Stimulated activated CD4-positive, alpha-beta T cell treated with anti-CD3 and anti-CD28 coated beads, Interleukin-15, amount 100 ng/mL, for 1 hour (primary cell): ENCODE results near the gene OCLN.
"Not testable (repeated sequence)": the region's sequence is repeated elsewhere in the genome, so short reads cannot be mapped to it uniquely, and the experiment has no call there.

ENCODE experiments used
- DNase-seq, 2 donors: peaks; one replicate each; pipeline ENCODE4 v3.0.0-alpha.2; 2020; ENCODE audit warnings: low read depth in 1 of 2, low spot score in 1 of 2

OCLN gene

GRCh38 chr5:69492391-69492922 lies at the start of gene OCLN:
OCLN (plus strand) TSS chr5:69492790; CDS start chr5:69504245, 11,455 bp downstream.
- no peak for DNase-seq

GRCh38 chr5:69444127-69444754 lies 48.3 kb upstream of the OCLN start:
- DNase-seq, result no peak

GRCh38 chr5:69449511-69449910 lies 43.1 kb upstream of the OCLN start:
- DNase-seq, result no peak

- DNase-seq, result no peak
Observed at GRCh38 chr5:69450116-69450515, 42.5 kb upstream of the OCLN start.

GRCh38 chr5:69450527-69450926 lies 42.1 kb upstream of the OCLN start:
- not testable (repeated sequence) for DNase-seq

- no peak for DNase-seq
Observed at GRCh38 chr5:69451941-69452647, 40.5 kb upstream of the OCLN start.

GRCh38 chr5:69453487-69453886 lies 39.1 kb upstream of the OCLN start:
- DNase-seq, result not testable (repeated sequence)

GRCh38 chr5:69454460-69455249 lies 37.9 kb upstream of the OCLN start:
- no peak for DNase-seq

GRCh38 chr5:69455428-69455988 lies 37.1 kb upstream of the OCLN start:
- not testable (repeated sequence) for DNase-seq

GRCh38 chr5:69462170-69462569 lies 30.4 kb upstream of the OCLN start:
- no peak for DNase-seq

- not testable (repeated sequence) for DNase-seq
Observed at GRCh38 chr5:69466375-69466774, 26.2 kb upstream of the OCLN start.

GRCh38 chr5:69467442-69468225 lies 25.0 kb upstream of the OCLN start:
- no peak for DNase-seq

- no peak for DNase-seq
Observed at GRCh38 chr5:69468631-69469030, 24.0 kb upstream of the OCLN start.

- not testable (repeated sequence) for DNase-seq
Observed at GRCh38 chr5:69471516-69471915, 21.1 kb upstream of the OCLN start.

- DNase-seq, result not testable (repeated sequence)
Observed at GRCh38 chr5:69472535-69473143, 20.0 kb upstream of the OCLN start.

- no peak for DNase-seq
Observed at GRCh38 chr5:69477170-69477569, 15.4 kb upstream of the OCLN start.

- DNase-seq, result not testable (repeated sequence)
Observed at GRCh38 chr5:69478296-69478695, 14.3 kb upstream of the OCLN start.

- DNase-seq, result no peak
Observed at GRCh38 chr5:69484891-69485290, 7.7 kb upstream of the OCLN start.

GRCh38 chr5:69485471-69485870 lies 7.1 kb upstream of the OCLN start:
- DNase-seq, result no peak

GRCh38 chr5:69489246-69489645 lies 3.3 kb upstream of the OCLN start:
- no peak for DNase-seq
